NCI-H1417 treated with DMSO at 0.1 percent for 48 hours (cell line): Measurements from ENCODE around the gene WFDC1.

Experiments
- DNase-seq: peaks from one replicate; lab custom pipeline; 2025; lab: John Stamatoyannopoulos, UW

Gene WFDC1

GRCh38 chr16:84294531-84295142 is at the start of gene WFDC1:
Gene WFDC1, plus strand, starts transcription at chr16:84294878. Its CDS starts 94 bp downstream, at chr16:84294972.
- no peak for DNase-seq

GRCh38 chr16:84245956-84246678 is 48.6 kb upstream of the WFDC1 start:
- DNase-seq = no peak

- no peak for DNase-seq
These were observed 48.0 kb upstream of the WFDC1 start for GRCh38 chr16:84246679-84247077.

- DNase-seq = no peak
These were observed 47.3 kb upstream of the WFDC1 start for GRCh38 chr16:84247331-84247730.

GRCh38 chr16:84247844-84248243 is 46.8 kb upstream of the WFDC1 start:
- DNase-seq = no peak

GRCh38 chr16:84252184-84252583 is 42.5 kb upstream of the WFDC1 start:
- DNase-seq = no peak

- DNase-seq = no peak
These were observed 41.5 kb upstream of the WFDC1 start for GRCh38 chr16:84253173-84253572.

GRCh38 chr16:84254062-84254461 is 40.6 kb upstream of the WFDC1 start:
- no peak for DNase-seq

GRCh38 chr16:84255050-84255810 is 39.4 kb upstream of the WFDC1 start:
- DNase-seq = no peak

- no peak for DNase-seq
These were observed 36.4 kb upstream of the WFDC1 start for GRCh38 chr16:84258266-84258665.

- DNase-seq = no peak
These were observed 35.0 kb upstream of the WFDC1 start for GRCh38 chr16:84259691-84260090.

- no peak for DNase-seq
These were observed 33.7 kb upstream of the WFDC1 start for GRCh38 chr16:84260766-84261554.

GRCh38 chr16:84262031-84262430 is 32.6 kb upstream of the WFDC1 start:
- DNase-seq = no peak

GRCh38 chr16:84262939-84263338 is 31.7 kb upstream of the WFDC1 start:
- no peak for DNase-seq

- no peak for DNase-seq
These were observed 28.2 kb upstream of the WFDC1 start for GRCh38 chr16:84266451-84266850.

- DNase-seq = no peak
These were observed 27.3 kb upstream of the WFDC1 start for GRCh38 chr16:84267380-84267779.

GRCh38 chr16:84268291-84269040 is 26.2 kb upstream of the WFDC1 start:
- no peak for DNase-seq

GRCh38 chr16:84270071-84270470 is 24.6 kb upstream of the WFDC1 start:
- DNase-seq = no peak

GRCh38 chr16:84270531-84270930 is 24.1 kb upstream of the WFDC1 start:
- DNase-seq = no peak

- DNase-seq = no peak
These were observed 23.6 kb upstream of the WFDC1 start for GRCh38 chr16:84271037-84271436.

- no peak for DNase-seq
These were observed 22.8 kb upstream of the WFDC1 start for GRCh38 chr16:84271866-84272265.
